SU-DHL-6 (cell line): Measurements from ENCODE around the gene KNTC1.

Source experiments
- CTCF ChIP-seq: fragments of 200-600 bp; sonication (generic); IDR thresholded peaks from one replicate; pipeline ENCODE4 v1.5.1; 2017; ENCODE audit warnings: antibody characterized with exemption, mild to moderate bottlenecking, low read length, moderate library complexity; ENCODE audit not compliant: insufficient read depth, poor library complexity, severe bottlenecking
- EZH2phosphoT487 ChIP-seq: fragments of 200-600 bp; sonication (generic), shearing (Covaris generic); conservative IDR thresholded peaks from 2 replicates; pipeline ENCODE4 v1.6.1; 2018; ENCODE audit warnings: mild to moderate bottlenecking, antibody characterized with exemption, low read length, moderate library complexity, mixed read lengths

- TF ChIP-seq CTCF (no peak), EZH2phosphoT487 (no peak)
These were observed 462 bp downstream of the KNTC1 start for GRCh38 chr12:122527478-122527944.
